DMS53 treated with DMSO at 0.1 percent for 48 hours (cell line): ENCODE data around the gene CSF1R.
"Not testable (repeated sequence)": the region's sequence is repeated elsewhere in the genome, so short reads cannot be mapped to it uniquely, and the experiment has no call there.

Experiments used
- DNase-seq: peaks from one replicate; lab custom pipeline; 2025; ENCODE audit not compliant: unreplicated experiment; lab: John Stamatoyannopoulos, UW

The CSF1R gene

DNA sequence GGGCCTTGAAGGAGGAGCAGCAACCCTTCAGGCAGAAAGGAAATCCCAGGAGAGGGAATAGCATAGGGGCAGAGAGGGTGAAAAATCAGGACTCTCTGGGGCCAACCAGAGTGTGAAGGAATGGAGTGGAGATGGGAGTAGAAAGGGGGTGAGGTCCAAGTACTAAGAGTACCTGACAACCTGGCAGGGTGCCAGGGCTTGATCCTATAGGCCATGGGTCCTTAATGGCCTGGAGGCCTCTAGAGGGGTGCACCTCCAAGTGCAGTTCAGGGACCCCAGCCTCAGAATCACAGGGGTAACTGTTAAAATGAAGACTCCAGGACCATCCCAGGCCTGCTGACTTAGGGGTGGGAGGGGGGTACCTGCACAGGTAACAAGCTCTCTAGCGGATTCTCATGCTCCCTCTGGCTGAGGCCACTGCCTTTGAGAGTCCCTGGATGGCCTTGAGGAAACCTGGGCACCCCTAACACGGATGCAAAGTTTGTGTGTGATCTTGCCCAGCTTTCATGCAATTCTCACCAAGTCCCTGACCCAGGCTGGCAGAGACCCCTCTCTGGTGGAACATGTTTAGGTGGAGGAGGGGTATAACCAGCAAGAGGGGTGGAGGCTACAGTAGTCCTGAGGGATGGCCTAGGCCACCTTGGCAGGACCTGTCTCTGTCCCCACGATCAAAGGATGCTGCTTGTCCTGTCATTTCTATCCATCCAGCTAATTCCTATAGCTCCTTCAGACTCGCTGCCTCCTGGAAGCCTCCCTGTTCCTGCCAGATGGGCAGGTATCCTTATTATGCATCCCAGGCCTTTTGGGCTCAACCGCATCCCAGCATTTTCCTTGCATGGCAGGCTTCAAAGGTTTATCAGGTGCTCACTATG is 17.6 kb upstream of the CSF1R start:
- DNase-seq = no peak

DNA sequence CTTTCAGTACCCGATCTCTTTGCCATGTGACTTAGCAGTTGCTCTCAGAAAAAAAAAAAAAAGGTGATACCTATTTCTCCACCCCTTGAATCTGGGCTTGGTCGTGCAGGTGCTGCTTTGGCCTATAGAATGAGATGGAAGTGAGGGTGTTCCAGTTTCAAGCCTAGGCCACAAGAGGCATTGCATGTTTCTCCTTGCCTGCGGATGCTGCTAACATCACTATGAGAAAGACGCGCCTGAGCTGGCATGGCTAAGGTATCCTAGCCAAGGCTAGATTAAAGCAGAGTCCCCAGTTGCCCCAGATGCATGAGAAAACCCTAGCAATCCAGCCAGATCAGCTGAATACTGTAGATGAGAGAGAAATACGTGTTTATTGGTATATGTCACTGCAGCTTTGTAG is 14.7 kb upstream of the CSF1R start:
- no peak for DNase-seq

DNA sequence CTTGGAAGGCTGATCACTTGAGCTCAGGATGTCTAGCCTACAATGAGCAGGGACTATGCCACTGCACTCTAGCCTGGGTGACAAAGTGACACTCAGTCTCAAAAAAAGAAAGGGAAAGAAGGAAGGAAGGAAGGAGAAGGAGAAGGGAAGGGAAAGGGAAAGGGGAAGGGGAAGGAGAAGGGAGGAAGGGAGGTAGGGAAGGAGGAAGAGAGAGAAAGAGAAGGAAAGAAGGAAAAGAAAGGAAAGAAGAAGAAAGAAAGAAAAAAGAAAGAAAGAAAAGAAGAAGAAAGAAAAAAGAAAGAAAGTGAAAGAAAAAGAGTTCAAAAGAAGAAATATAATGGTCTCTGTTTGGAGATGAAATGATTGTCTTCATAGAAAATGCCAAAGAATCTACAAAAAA is 10.8 kb upstream of the CSF1R start:
- DNase-seq = no peak

DNA sequence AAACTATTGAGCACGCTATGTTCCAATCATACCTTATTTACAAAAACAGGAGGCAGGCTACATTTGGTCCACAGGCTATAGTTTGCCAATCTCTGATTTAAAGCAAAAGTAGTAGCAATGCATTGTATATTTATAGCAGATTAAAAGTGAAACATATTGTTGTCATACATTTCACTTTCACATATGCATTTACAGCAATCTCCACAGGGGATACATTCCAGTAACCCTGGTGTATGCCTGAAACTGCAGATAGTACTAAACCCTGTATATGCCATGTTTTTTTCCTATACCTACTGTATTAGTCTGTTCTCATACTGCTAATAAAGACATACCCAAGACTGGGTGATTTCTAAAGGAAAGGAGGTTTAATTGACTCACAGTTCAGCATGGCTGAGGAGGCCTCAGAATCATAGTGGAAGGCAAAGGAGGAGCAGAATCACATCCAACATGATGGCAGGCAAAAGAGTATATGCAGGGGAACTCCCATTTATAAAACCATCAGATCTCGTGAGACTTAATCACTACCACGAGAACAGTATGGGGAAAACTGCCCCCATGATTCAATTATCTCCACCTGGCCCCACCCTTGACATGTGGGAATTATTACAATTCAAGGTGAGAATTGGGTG is 5.9 kb upstream of the CSF1R start:
- no peak for DNase-seq

DNA sequence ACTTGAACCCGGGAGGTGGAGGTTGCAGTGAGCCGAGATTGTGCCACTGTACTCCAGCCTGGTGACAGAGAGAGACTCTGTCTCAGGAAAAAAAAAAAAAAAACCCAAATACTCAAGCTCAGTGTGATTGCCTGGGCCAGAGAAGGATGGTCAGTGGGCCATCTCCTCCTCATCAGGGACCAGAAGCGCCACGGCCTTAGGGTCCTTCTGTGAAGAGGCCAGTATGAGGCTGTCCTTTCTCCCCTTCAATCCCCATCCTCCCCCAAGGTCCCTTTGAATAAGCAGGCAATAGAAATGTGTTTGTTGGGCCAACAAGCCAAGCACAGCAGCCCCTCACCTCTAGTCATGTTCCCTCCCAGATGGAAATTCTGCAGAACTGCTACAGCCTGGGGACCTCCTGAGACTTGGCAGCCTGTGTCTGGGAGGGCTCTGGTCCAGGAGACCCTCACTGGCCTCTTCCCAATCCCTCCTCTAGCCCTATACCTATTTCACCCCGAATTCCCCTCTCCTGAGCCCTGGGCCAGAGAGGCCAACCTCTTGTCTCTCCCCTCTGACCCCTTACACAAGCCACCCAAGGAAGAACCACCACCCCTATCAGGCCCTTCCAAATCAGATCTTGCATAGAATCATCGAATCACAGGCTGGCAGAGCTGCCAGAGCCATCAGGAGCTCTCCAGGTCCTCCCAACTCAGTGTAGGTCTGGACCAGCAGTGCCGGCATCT is 1.0 kb downstream of the CSF1R start:
- no peak for DNase-seq

DNA sequence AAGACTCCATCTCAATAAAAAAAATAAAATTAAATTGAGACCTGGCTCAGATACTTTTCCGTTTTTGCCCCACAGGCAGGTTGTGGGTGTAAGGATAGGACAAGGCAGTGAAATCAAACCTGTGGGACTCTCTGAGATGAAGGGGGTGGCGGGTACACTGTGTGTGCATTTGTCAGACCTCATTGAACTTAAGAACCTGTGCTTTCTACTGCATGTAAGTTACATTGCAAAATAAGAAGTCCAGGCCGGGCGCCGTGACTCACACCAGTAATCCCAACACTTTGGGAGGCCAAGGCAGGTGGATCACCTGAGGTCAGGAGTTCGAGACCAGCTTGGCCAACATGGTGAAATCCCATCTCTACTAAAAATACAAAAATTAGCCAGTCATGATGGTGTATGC is 1.6 kb downstream of the CSF1R start:
- not testable (repeated sequence) for DNase-seq

DNA sequence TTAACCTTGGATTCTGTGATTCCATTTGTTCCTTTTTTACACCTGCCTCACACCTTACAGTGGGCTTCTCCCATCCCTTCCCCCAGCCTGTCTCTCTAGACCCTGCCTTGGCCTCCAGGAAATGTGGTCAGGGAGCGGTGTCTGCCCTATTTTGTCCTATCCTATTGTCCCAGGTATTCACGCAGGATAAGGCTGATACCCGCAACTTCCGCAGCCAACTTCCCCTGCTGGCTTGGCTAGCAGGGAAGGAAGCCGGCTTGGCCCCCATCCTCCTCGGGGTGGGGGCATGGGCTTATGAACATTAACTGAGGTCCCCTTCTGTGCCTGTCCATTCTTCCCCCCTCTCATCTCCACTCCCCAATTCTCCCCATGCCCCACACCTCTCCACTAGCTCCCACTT is 3.5 kb downstream of the CSF1R start:
- no peak for DNase-seq

DNA sequence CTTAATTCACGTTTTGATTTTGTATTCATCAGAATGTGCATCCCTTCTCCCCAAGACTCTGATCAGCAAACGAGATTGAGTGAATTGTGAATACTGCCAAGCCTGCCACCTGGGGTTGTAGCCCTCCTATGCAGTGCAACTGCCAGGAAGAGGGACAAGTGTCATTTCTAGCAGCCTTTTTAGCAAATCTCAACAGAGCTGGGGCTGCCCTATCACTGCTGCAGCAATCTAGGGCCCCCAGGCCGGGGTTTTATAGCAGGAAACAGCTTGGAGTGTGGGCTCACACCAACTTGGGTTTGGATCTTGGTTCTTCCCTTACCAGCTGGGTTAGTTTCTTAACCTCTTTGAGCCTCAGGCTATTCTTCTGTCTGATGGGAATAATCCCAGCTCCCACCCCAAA is 4.0 kb downstream of the CSF1R start:
- DNase-seq = no peak

DNA sequence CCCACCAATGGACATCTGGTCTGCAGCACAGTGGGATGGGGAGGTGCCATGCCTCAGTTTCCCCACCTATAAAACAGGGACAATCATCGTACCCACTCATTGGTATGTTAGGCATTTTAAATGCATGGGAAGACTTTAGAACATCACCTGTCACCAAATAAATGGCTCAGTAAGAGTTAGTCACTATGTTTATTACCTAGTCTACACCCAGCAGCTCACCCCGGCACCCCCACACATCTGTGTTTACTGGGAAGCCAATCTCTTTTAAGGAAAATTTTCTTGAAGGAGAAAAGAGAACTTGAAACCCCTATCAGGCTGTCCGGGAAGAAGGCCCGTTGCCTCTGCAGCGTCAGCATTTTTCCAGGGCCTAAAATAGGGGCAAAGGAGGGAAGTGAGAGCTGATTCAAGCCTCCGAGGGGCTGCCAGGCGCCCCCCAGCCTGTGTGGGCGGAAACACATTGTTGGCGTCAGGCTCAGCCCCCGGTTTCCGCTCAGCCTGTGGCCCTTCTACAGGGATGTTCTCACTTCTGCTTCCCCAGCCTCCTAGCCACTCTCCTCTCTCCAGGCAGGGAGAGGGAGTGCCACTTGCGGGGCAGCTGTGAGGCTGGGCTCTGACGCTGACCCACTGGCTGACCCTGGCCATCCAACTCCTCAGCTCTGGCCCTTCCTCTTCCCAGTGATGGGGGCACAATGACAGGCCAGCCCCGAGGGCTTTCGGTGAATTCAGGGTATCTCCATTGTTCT is 4.6 kb downstream of the CSF1R start:
- DNase-seq = no peak

DNA sequence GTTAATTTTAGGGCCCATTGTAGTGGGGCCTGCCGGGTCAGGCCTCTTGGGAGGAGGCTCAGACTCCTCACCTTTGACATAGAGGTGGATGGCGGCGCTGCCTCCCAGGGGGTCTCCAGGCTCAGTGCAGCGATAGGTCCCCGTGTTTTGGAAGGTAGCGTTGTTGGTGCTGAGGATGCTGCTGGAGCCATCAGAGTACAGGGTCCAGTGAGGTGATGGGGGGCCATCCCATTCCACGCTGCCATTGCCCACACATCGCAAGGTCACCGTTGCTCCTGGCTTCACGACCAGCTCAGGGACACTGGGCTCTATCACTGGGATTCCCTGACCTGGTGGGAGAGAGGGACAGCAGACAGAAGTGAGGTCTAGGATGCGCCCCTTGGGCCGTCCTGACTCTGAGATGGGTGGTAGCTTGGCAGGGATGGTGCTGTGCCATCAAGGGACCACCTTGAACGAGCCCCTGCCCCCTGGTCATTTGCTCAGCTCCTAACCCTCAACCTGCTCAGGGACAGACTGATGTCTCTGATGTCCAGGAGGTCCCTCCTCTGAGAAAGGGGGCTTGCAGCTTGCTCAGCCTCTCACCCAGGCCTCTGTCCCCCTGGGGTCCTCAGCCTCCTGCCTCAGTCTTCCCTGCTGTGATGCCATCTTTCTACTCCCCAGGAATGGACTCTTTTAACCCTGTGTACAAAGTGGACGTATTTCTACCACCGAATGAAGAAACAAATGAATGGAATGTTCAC is 5.5 kb downstream of the CSF1R start:
- no peak for DNase-seq

DNA sequence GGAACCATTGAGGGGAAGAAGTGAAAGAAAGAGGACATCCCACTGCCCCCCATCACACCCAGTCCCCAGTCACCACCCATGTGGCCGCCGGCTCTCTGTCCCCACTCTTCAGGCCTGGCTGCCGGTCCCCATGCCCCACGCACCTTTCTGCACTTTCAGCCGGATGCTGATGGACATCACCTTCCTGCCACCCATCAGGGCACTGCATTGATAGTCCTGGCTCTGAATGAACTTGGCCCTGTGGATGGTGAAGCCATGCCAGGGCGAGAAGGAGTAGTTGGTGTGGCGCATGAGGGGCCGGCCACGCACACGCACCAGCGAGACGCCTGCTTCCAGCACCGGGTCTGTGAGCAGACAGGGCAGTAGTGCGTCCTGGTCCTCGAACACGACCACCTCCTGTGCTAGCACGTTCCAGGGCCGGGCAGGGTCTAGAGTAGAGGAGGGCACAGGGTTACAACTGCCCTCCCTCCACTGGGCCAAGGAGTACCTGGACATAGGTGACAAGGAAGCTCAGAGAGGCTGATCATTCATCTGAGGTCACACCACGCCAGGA is 6.4 kb downstream of the CSF1R start:
- DNase-seq = no peak

DNA sequence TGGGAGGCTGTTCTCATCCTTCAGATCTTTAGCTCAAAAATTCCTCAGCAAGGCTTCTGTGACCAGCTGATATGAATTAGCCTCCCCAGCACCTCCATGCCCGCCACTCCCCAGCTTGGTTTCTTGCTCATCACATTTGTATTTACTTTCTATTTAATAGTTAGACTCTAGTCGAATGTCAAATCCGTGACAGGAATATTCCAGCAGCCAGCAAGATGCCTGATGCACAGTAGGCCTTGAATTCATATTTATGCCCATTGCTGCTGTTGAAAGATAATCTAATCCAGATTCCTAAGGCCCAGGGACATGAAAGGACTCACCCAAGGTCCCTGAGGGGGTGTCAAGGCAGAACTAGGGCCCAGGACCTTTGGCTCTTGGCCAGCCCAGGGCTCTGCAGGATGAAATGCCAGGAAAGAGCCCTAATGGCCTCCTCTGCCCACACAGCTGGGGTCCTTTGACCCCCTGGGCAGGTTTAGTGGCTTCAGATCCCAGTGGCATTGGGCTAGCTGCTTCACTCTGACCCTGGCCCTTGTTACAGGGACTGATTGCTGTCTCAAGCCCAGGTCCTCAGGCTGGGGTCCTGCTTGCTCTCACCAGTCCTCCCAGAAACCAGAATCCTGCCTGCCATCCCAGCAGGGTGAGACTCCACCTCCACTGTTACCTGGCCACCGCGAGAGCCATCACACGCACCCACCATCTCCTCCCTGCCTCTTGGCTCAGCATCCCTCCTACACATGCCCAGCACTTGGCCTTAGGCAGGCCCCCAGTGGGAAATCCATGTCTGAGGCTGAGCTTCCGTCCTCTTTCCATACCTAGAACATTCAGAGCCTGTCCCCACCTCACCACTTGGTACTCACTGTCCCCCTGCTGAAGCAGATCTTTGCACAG is 7.3 kb downstream of the CSF1R start:
- no peak for DNase-seq

DNA sequence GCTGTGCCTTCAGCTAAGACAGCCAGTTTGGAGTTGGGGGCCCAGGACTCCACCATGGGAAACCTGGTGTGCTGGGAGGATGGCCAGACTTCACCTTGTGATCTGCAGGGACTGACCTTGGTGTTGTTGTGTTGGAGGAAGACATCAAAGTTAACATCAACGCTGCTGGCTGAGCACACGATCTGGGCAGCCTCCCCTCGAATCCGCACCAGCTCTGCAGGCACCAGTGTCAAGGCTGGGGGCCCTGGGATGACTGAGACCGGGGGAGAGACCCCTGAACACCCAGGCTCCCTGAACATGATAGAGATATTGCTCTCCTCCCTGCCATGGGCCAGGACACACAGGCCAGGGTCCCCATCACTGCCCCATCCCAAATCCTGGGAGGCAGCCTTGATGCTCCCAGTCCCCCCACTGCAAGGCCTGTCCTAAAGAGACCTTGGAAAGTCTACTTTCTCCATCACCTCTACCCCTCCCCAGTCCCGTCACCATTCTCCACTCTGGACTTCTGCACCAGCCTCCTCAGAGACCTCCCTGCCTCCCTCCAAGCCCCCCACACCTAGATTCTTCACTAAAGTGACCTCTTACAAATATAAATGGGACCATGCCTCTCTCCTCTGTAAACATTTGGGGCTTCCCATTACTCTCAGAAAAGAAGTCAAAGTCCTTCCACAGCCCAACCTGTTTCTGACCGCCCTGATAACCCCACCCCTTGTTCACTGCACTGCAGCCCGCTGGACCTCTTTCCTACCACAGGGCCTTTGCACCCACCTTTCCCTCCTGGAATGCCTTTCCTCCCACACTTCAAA is 8.2 kb downstream of the CSF1R start:
- no peak for DNase-seq

DNA sequence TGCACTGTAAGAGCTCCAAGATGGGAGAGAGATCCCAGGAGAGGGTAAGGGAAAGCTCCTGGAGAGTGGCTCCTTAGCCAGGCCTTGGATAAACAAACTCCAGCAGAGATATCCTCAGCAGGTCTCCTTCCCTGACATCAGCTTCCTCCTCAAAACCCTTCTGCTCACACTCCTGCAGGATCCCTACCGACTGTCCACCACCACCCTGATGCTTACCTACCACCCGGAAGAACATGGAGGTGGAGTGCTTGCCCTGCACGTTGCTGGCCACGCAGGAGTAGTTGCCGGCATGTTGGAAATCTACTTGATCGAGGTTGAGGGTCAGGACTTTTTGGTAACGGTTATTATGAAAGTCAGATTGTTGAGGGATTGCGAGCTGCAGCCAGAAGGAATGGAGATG is 9.3 kb downstream of the CSF1R start:
- no peak for DNase-seq

DNA sequence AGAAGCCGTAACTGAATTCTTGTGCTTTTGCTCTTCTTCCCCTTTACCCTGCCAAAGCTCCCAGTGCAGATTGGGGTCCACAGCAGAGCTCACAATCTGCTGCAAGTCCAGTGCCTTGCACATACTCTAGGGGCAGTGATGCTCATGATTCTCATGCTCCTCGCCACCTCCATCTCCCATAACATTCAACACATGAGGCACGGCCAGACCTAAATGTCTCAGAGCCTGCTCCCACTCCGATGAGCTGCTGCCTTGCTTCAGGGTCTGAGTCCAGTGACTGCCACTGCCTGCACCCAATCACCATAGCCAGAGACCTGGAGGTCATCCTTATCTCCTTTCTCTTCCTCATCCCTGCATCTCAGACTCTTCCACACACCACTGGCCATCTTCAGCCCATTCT is 10.5 kb downstream of the CSF1R start:
- no peak for DNase-seq

DNA sequence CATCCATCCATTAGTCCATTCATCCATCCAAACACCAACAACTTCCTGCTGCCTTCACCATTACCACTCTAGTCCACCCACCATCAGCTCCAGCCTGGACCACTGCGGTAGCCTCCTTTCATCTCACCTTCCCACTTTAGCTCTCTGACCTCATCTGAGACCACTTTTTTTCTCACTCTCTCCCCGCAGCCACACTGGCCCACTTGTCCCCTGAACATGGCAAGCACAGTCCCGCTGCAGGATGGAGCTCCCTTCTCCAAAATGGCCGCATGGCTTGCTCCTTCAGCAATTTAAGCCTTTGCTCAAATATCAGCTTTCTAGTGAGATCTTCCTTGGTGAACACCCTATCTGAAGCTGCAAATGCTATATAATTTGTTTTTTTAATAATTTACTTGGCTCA is 11.1 kb downstream of the CSF1R start:
- no peak for DNase-seq

DNA sequence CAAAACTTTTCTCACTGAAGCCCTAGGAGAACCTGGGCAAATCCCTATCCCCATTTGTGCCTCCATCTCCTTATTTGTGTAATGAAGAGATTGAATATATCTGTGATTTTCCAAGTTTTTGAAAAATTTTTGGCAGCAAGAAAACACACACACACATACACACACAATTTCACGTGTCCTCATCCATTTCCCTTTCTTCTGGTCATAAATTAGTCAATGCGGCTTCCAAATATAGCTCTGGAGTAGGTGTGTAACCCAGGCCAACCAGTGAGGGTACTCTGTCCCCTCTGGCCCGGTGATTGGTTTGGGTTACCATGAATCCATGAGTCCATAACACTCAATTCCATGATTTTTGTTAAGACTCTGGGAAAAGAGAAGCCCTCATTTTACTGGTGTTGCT is 12.7 kb downstream of the CSF1R start:
- no peak for DNase-seq

DNA sequence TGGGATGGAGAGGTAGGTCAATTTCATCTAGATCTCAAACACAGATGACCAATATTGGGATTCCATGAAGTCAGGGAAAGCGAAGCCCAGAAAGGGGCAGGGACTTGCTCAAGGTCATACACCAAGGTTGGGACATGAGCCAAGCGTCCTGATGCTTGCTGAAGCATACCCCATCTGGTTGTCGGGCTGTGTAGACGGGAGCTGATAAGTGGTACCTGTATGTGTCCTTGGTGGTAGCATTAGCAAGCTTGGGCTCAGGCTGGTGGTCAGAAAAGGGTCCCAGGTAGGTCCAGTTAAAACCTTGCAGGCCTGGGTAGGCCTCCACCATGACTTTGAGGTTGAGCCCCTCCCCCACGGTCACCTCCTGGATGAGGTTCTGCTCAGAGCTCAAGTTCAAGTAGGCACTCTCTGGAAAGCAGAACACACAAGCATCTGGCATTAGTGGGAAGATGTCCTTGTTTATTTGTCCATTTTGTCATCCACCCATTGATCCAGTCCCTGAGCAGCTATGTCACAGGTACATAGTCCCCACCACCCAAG is 13.2 kb downstream of the CSF1R start:
- no peak for DNase-seq
